ENCODE results near the gene INPP5B. TPM values are rescaled to one million over a fixed set of nuclear protein-coding genes. Genes with fewer than 3 reads are reported as not detected.

INPP5B gene
- total and polyA plus RNA-seq, 9 of the 15 experiments (the other 6 are each of a cell fraction or from before 2014, with no cell fraction given) = 14.1 to 28.7 (median 20.9) TPM

- TF ChIP-seq ZNF583 (CRISPR knock-in tag; IDR thresholded peaks at IDR 0.05) (no peak), TEAD4 (IDR thresholded peaks at IDR 0.05; ENCODE audit: low read length) (no peak), TEAD4 (CRISPR knock-in tag; IDR thresholded peaks at IDR 0.05; ENCODE audit: borderline replicate concordance) (no peak), ZNF778 (CRISPR knock-in tag; IDR thresholded peaks at IDR 0.05) (no peak), MCM3 (IDR thresholded peaks at IDR 0.05) (no peak)
These were observed 7.6 kb upstream of the INPP5B start (continued) for GRCh38 chr1:37954316-37954971.

GRCh38 chr1:37952738-37953137 lies 5.9 kb upstream of the INPP5B start:
- Histone ChIP-seq H4K20me1 (replicated peaks; ENCODE audit: control insufficient read depth, insufficient read depth, low read length) (0 out of 2 replicates have a peak, but pooled peaks cover 3% of the 10 kb centered on the region), H3K27me3 (ENCODE audit: control insufficient read depth in 2 of 2, insufficient read depth in 2 of 2, low read length in 2 of 2) (no peaks in the 10 kb centered on the region), H3K27ac (ENCODE audit: extremely low read depth, low read depth, low read length) (no peak overlapping the region), H3K9me1 (ENCODE audit: control insufficient read depth, insufficient read depth, low read length) (no peaks in the 10 kb centered on the region), H3K79me2 (ENCODE audit: control insufficient read depth, insufficient read depth, low read length) (no peaks in the 10 kb centered on the region), H3K9ac (ENCODE audit: insufficient read depth in 1 of 2, low read depth in 2 of 2, low read length in 2 of 2) (no peak overlapping the region), H3K4me2 (ENCODE audit: insufficient read depth, low read length) (no peak overlapping the region), H3K4me1 (replicated peaks in 1 of 2; ENCODE audit: control insufficient read depth in 2 of 2, insufficient read depth in 2 of 2, low read length in 2 of 2) (peaks cover 0 to 10% of the 10 kb centered on the region in 2 experiments; a peak in 1 of 5 replicates), H3K4me3 (no peak overlapping the region), H3K9me3 (replicated peaks; ENCODE audit: control insufficient read depth, insufficient read depth, low read depth, low read length) (no peaks in the 10 kb centered on the region), H3K36me3 (ENCODE audit: control insufficient read depth, insufficient read depth, low read length) (peaks cover 9% of the 10 kb centered on the region; the same call in 2 of the 3 replicates), H2AFZ (ENCODE audit: low read depth, low read length) (no peak overlapping the region)
- in situ Hi-C loops (cut with MboI) (no loop called here), intact Hi-C loops (cut with micrococcal nuclease) (no loop called here)
- no TSS peak for BruUV-seq (replicated peaks)
- no peak for ATAC-seq
- TF ChIP-seq PRDM10 (IDR thresholded peaks at IDR 0.05; ENCODE audit: partially characterized antibody) (peak; percentile 71), SOX6 (IDR thresholded peaks at IDR 0.05) (no peak), MLX (CRISPR knock-in tag; conservative IDR thresholded peaks at IDR 0.05) (no peak), ILF3 (IDR thresholded peaks at IDR 0.05; ENCODE audit: borderline replicate concordance) (no peak), RBM17 (IDR thresholded peaks at IDR 0.05; ENCODE audit: borderline replicate concordance, low read depth, low read length) (no peak), HDGF (IDR thresholded peaks at IDR 0.05) (no peak), ARID2 (IDR thresholded peaks at IDR 0.05) (no peak), SIRT6 (IDR thresholded peaks at IDR 0.05; ENCODE audit: low read depth, low read length) (no peak)
- no peak for DNase-seq (ENCODE audit: extremely low read depth in 1 of 4, low spot score in 3 of 4)
- ChIA-PET POLR2A (no interaction called here), CTCF (ENCODE audit: low intra/inter-chr PET ratio) (no interaction called here)
- 16% methylated on average over 3 of the region's 3 CpGs for WGBS (ENCODE audit: insufficient coverage, low coverage, missing lambda C conversion rate)
- no peak for FAIRE-seq

Measured in K562 (cell line).